HG03025 (cell line): ENCODE results near the gene NETO2.
"Not testable (repeated sequence)": the region's sequence is repeated elsewhere in the genome, so short reads cannot be mapped to it uniquely, and the experiment has no call there.

Experiments
- ATAC-seq: cut with Tn5 transposase; IDR thresholded peaks from one replicate; pipeline ENCODE4 v1.9.1; 2021; ENCODE audit warnings: mild to moderate bottlenecking, moderate library complexity; ENCODE audit not compliant: unreplicated experiment, low FRiP score

NETO2 gene, protein sequence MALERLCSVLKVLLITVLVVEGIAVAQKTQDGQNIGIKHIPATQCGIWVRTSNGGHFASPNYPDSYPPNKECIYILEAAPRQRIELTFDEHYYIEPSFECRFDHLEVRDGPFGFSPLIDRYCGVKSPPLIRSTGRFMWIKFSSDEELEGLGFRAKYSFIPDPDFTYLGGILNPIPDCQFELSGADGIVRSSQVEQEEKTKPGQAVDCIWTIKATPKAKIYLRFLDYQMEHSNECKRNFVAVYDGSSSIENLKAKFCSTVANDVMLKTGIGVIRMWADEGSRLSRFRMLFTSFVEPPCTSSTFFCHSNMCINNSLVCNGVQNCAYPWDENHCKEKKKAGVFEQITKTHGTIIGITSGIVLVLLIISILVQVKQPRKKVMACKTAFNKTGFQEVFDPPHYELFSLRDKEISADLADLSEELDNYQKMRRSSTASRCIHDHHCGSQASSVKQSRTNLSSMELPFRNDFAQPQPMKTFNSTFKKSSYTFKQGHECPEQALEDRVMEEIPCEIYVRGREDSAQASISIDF

DNA sequence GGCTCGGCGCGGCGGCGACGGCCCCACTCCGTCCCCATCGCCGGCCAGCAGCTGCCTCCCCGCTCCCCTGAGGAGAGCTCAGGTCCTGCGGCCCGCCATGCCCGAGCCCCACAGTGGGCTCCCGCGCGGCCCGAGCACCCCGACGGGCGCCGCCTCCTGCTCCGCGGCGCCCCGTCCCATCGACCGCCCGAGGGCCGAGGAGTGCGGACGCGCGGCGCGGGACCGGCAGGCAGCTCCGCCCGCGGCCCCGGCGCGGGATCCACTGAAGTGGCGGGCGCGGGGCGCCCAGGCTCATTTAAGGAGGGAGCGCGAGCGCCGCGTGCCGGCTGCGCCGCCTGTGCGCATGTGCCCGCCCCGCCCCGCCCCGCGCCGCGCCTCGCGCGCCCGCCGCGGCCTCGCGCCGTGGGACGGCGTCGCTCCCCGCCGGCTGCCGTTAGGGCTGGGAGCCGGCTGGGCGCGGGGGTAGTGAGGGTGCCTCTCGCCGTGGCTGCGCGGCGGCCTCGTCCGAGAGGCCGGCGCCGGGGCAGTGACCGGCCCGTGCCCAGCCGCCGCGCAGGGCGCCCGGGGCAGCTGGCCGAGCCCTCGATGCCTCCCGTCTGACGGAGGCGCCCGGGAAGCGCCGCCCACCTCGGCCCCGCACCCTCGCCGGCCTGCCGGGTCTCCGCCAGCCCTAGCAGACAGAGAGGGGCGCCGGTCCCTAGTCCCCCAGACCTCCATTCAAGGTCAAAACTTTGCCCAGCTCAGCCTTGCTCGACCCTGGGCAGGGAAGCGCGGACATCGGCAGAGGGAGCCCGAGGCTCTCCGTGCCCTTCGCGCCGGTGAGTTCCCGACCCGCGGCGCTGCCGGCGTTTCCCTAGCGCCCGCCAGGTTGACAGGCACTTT is at the start of gene NETO2:
Gene NETO2, minus strand, starts transcription at position 269 of the 882 bp plus-strand sequence. CDS start 333 bp downstream, outside the sequence.
- peak; percentile 56 for ATAC-seq

- no peak for ATAC-seq
These were observed 38.6 kb upstream of the NETO2 start for GRCh38 chr16:47182318-47182717.

- ATAC-seq: not testable (repeated sequence)
These were observed 37.3 kb upstream of the NETO2 start for GRCh38 chr16:47181066-47181465.

DNA sequence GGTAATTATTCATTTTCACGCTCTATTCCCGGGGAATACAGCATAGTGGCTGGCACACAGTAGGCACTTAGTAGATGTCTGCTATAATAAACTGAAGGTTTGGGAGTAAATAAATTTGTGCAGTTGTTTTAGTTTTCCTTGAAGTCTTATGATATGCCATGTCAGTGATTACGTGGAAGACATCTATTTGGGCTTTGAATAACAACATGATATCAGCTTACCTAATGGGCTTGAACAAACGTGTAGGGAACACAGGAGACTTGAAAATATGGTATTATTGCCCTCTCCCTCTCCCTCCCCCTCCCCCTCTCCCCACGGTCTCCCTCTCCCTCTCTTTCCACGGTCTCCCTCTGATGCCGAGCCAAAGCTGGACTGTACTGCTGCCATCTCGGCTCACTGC is 36.3 kb upstream of the NETO2 start:
- no peak for ATAC-seq

DNA sequence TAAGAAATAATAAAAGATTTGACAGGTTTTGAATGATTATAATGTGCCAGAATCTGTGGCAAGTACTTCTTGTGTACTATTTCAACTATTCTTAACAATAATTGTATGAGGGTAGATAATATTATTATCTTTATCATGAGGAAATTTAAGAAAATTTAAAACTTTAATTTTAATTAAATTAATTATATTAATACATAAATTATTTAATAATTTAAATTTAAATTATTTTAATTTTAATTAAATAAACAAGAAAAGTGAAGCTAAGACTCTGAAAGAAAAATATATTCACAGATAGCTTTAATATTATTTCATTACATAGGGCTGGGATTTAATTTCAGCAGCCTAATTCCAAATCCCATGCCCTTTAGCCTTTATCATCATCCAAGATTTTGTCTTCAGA is 31.4 kb upstream of the NETO2 start:
- no peak for ATAC-seq

GRCh38 chr16:47162670-47163420 is 19.1 kb upstream of the NETO2 start:
- no peak for ATAC-seq

DNA sequence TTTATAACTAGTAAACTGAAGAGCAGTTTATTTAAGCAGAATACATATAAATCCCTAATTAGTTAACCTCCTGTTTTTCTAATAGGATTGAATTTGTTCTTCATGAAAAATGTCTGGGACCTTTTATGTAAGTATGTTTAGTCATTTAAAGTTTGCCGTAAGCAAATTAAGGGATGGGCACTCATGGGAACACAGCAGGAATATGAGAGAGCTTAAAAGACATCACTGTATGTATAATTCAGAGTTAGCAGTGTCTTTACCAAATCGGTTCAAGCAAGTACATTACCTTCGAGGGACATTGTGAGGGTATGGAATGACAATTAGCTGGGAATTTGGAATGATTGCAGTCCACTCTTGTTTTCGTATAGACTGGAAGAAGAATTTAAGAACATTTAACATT is 17.7 kb upstream of the NETO2 start:
- no peak for ATAC-seq

DNA sequence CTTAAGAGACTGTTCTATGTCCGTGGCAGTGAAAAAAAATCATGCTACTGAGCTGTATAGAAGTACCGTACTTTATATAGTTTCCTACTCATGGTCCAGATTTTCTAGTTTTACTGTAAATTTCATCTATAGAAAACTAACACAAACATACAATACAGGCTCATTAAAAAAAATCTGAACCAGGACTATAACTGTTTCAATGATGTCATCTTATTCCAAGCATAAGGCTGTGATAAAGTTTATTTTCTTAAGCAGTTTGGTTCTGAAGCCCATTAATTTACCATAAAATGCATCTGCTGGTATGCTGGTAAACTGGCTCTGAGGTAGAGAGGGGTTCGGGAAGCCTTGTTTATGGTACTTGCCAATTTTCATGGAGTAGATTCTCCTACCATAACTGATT is 16.7 kb upstream of the NETO2 start:
- no peak for ATAC-seq

DNA sequence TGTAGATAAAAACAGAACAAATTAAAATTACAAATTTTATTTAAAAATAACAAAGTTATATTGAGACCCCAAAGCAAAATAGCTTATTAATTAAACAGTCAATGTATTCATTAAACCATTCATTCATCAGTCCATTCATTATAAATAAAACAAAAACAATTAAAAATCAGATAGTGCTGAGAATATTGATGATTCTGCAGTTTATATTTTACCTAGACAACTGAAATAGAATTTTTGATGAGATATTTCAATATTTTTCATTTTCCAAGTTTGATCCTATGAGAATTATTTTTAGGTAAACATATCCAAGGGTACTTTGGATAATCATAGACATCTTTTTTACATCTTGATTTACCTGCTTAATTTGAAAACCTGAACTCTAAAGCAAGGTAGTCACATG is 15.2 kb upstream of the NETO2 start:
- ATAC-seq: no peak

DNA sequence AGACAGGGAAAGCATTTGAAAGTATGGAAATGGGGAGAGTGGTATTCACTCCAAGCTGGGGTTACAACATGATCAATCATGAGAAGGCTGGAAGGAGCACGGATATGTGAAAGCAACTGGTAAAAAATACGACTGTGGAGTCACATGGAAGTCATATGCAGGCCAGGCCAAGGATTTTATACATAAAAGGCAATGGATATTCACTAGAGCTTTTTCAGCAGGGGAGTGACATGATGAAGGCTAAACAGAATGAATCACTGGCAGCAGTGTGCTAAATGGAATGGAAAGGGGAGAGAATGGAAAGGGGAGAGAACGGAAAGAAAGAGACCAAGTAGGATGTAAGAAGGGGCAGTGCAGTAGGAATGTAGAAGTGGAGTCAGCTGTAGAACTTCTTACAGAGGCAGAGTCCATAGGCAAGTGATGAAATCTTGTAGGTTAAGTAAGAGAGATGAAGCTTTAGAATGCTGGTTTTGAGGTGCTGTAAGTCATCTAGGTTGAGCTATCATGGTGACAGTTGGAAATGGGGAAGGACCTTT is 13.0 kb upstream of the NETO2 start:
- ATAC-seq: no peak

- not testable (repeated sequence) for ATAC-seq
These were observed 8.8 kb upstream of the NETO2 start for GRCh38 chr16:47152501-47152900.

GRCh38 chr16:47150067-47150466 is 6.3 kb upstream of the NETO2 start:
- no peak for ATAC-seq

- ATAC-seq: no peak
These were observed 773 bp upstream of the NETO2 start for GRCh38 chr16:47144559-47144877.

GRCh38 chr16:47142821-47143676 is 696 bp downstream of the NETO2 start:
- peak; percentile 64 for ATAC-seq

GRCh38 chr16:47142486-47142820 is 1.3 kb downstream of the NETO2 start:
- ATAC-seq: no peak

DNA sequence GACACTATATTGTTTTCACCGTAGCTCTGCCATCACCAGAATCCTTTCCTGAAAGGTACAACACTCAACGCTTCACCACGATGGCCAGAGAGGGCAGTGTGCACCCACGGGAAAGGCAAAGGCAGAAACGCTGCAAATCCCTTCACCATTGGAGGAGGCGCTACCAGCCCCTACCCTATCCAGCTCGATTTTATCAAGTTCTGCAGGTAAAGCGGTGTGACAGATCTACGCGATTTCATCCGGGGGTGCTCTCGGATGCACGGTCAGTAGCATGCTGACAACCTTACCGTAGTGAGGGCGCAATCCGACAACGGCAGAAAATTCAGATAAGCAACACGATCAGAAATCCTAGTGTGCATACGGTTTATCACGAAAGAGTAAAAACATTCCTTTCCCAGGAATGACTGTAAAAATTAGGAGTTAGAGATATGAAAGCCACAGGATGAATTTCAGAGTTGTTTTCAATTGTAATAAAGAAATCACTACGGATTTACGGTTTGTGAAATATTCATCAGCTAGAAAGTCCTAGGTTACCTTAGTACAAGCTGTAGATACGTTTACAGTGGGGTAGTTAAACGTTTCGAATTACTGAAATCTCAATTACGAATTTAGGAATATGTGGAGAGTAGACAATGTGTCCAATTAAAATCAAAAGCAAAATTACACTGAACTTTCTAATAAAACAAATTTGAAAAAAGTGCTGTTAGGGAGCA is 1.8 kb downstream of the NETO2 start:
- peak; percentile 37 for ATAC-seq

GRCh38 chr16:47140686-47141085 is 3.1 kb downstream of the NETO2 start:
- ATAC-seq: no peak

GRCh38 chr16:47139561-47140185 is 4.1 kb downstream of the NETO2 start:
- ATAC-seq: no peak

- not testable (repeated sequence) for ATAC-seq
These were observed 5.8 kb downstream of the NETO2 start for GRCh38 chr16:47137925-47138324.
